Esophagus (tissue), 2 donors: Measurements from ENCODE around the gene LRRC23. TPM values are rescaled to one million over a fixed set of nuclear protein-coding genes. Genes with fewer than 3 reads are reported as not detected.

ENCODE experiments used
- H3K27ac ChIP-seq, 2 donors: one replicate each; pipeline ENCODE4 v1.5.1; 2013; ENCODE audit warnings: low read depth in 2 of 2, mild to moderate bottlenecking in 2 of 2, inconsistent platforms in 1 of 2, low read length in 1 of 2, moderate library complexity in 1 of 2
- H3K27me3 ChIP-seq, 2 donors: one replicate each; pipeline ENCODE4 v1.6.1; 2013; ENCODE audit warnings: low read length in 2 of 2, control low read depth in 1 of 2, mild to moderate bottlenecking in 1 of 2; ENCODE audit not compliant: insufficient read depth in 2 of 2, control insufficient read depth in 1 of 2
- H3K36me3 ChIP-seq, 2 donors: one replicate each; pipeline ENCODE4 v1.6.1; 2013; ENCODE audit warnings: low read length in 1 of 2; ENCODE audit not compliant: control insufficient read depth in 2 of 2, insufficient read depth in 2 of 2
- H3K4me1 ChIP-seq, 2 donors: one replicate each; pipeline ENCODE4 v1.6.1; 2013; ENCODE audit warnings: low read length in 1 of 2; ENCODE audit not compliant: control insufficient read depth in 2 of 2, insufficient read depth in 2 of 2
- H3K4me3 ChIP-seq, 2 donors: one replicate each; pipeline ENCODE4 v1.5.1; 2013; ENCODE audit warnings: low read length in 2 of 2, mild to moderate bottlenecking in 2 of 2, low read depth in 1 of 2, moderate library complexity in 1 of 2
- H3K9me3 ChIP-seq, 2 donors: one replicate each; pipeline ENCODE4 v1.6.1; 2013; ENCODE audit warnings: mild to moderate bottlenecking in 2 of 2, low read depth in 1 of 2, low read length in 1 of 2, moderate library complexity in 1 of 2; ENCODE audit not compliant: control insufficient read depth in 2 of 2, insufficient read depth in 1 of 2
- WGBS, 2 donors: extraction: QIAGEN DNeasy Blood & Tissue Kit; methylation state at CpG; one replicate each; pipeline ENCODE4 v1.1.7; 2013; 5-methylcytosine and 5-hydroxymethylcytosine counted together
- polyA plus RNA-seq, 2 donors: library from polyadenylated mRNA; stranded (reverse); fragments of 200-250 nt; gene quantifications; one replicate each; pipeline ENCODE4 v1.2.3, GENCODE V29; 2013
- donor health status: healthy with polysubstance abuse.
- donor health status: Bipolar disorder and iron deficiency.

LRRC23 gene
- polyA plus RNA-seq, 2 donors = 3.3 to 3.6 TPM

DNA sequence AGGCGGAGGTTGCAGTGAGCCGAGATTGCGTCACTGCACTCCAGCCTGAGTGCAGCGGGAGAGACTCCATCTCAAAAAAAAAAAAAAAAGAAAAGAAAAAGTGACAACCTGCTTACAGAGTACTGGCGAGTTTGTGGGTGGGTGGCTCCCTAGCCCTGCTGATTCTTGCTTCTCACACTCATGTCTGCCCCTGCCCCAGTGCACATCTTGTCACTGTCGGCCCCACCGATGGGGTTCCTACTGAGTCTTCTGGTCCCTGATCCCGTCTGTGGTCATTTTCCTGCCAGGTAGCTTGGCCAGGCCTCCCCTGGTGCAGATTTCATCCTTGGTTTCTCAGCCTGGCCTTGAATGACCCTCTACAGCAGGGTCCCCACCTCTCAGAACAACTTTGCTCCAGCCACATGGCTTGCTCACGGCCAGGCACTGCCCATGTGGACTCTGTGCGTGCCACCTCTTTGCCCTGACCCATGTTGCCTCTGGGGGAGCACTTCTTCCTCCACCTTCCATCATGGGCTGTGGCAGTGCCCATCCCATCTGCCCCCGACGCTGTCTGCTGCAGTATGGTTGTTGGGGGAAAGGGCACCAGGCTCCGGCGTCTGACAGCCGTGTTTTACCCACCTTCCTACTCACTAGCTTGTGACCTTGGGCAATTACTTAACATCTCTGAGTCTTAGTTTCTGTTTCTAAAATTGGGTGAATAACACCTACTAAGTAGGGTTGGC is 44.4 kb downstream of the LRRC23 start:
- Histone ChIP-seq H3K4me1 (peaks cover 0 to 12% of the 10 kb centered on the region in 2 donors), H3K27ac (peak overlapping the region in 1 of 2 donors; percentile 76), H3K4me3 (no peak overlapping the region), H3K27me3 (no peaks in the 10 kb centered on the region), H3K9me3 (no peaks in the 10 kb centered on the region), H3K36me3 (peaks cover 0 to 3% of the 10 kb centered on the region in 2 donors)
- WGBS, 2 donors = 70 to 79% methylated on average over 15 of the region's 15 CpGs

- peaks cover 0 to 3% of the 10 kb centered on the region in 2 donors for H3K36me3 ChIP-seq
- no peaks in the 10 kb centered on the region for H3K27me3 ChIP-seq
- no peaks in the 10 kb centered on the region for H3K9me3 ChIP-seq
- no peak overlapping the region for H3K4me3 ChIP-seq
- 43 to 48% methylated on average over 1 of the region's 1 CpG for WGBS, 2 donors
- H3K27ac ChIP-seq = peak overlapping the region; percentile 0 to 67
- peaks cover 0 to 12% of the 10 kb centered on the region in 2 donors for H3K4me1 ChIP-seq
Measured at GRCh38 chr12:6950401-6950801, 45.8 kb downstream of the LRRC23 start.

- H3K4me1 ChIP-seq = peaks cover 0 to 8% of the 10 kb centered on the region in 2 donors
- H3K9me3 ChIP-seq = no peaks in the 10 kb centered on the region
- no peaks in the 10 kb centered on the region for H3K27me3 ChIP-seq
- H3K4me3 ChIP-seq = peak within 1 kb of the TSS; percentile 32 to 48
- peaks cover 0 to 6% of the 10 kb centered on the region in 2 donors for H3K36me3 ChIP-seq
- H3K27ac ChIP-seq = peak within 1 kb of the TSS; percentile 57 to 67
- WGBS, 2 donors = 65 to 67% methylated on average over 25 of the region's 25 CpGs
Measured at GRCh38 chr12:6950811-6951540, 46.4 kb downstream of the LRRC23 start, which contains the start of gene PTPN6. Gene PTPN6 (plus strand): TSS chr12:6951356. CDS start chr12:6951513, 157 bp downstream.

DNA sequence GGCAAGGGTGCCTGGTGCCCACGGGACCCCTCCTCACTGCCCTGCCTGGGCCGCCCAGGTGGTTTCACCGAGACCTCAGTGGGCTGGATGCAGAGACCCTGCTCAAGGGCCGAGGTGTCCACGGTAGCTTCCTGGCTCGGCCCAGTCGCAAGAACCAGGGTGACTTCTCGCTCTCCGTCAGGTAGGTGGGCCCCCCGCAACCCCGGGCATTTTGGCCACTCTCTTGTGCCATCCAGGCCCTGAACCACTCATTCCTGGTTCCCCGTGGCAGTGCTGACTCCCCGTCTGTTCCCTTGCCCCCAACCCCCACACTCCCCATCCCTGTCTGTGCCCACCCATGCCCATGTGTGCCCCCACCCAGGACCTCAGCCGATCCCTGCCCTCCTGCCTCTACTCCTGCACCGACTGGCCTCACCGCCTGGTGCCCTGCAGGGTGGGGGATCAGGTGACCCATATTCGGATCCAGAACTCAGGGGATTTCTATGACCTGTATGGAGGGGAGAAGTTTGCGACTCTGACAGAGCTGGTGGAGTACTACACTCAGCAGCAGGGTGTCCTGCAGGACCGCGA is 47.0 kb downstream of the LRRC23 start:
- Histone ChIP-seq H3K27me3 (no peaks in the 10 kb centered on the region), H3K4me3 (peak overlapping the region; percentile 32 to 48), H3K9me3 (no peaks in the 10 kb centered on the region), H3K4me1 (peaks cover 0 to 8% of the 10 kb centered on the region in 2 donors), H3K36me3 (peaks cover 0 to 11% of the 10 kb centered on the region in 2 donors), H3K27ac (peak overlapping the region; percentile 43 to 57)
- WGBS, 2 donors = 75 to 78% methylated on average over 20 of the region's 20 CpGs

GRCh38 chr12:6952121-6952862 is 47.7 kb downstream of the LRRC23 start:
- Histone ChIP-seq H3K4me1 (peaks cover 0 to 5% of the 10 kb centered on the region in 2 donors), H3K36me3 (peaks cover 0 to 13% of the 10 kb centered on the region in 2 donors), H3K27ac (peak overlapping the region; percentile 16 to 57), H3K27me3 (no peaks in the 10 kb centered on the region), H3K4me3 (peak overlapping the region; percentile 32 to 48), H3K9me3 (no peaks in the 10 kb centered on the region)
- WGBS, 2 donors = 66 to 75% methylated on average over 21 to 22 of the region's 22 CpGs

GRCh38 chr12:6952863-6953441 is 48.3 kb downstream of the LRRC23 start:
- WGBS, 2 donors = 73 to 79% methylated on average over 15 of the region's 15 CpGs
- peaks cover 0 to 7% of the 10 kb centered on the region in 2 donors for H3K4me1 ChIP-seq
- peak overlapping the region; percentile 16 to 59 for H3K27ac ChIP-seq
- H3K36me3 ChIP-seq = peaks cover 0 to 13% of the 10 kb centered on the region in 2 donors
- H3K4me3 ChIP-seq = peak overlapping the region; percentile 7 to 48
- H3K9me3 ChIP-seq = no peaks in the 10 kb centered on the region
- no peaks in the 10 kb centered on the region for H3K27me3 ChIP-seq

DNA sequence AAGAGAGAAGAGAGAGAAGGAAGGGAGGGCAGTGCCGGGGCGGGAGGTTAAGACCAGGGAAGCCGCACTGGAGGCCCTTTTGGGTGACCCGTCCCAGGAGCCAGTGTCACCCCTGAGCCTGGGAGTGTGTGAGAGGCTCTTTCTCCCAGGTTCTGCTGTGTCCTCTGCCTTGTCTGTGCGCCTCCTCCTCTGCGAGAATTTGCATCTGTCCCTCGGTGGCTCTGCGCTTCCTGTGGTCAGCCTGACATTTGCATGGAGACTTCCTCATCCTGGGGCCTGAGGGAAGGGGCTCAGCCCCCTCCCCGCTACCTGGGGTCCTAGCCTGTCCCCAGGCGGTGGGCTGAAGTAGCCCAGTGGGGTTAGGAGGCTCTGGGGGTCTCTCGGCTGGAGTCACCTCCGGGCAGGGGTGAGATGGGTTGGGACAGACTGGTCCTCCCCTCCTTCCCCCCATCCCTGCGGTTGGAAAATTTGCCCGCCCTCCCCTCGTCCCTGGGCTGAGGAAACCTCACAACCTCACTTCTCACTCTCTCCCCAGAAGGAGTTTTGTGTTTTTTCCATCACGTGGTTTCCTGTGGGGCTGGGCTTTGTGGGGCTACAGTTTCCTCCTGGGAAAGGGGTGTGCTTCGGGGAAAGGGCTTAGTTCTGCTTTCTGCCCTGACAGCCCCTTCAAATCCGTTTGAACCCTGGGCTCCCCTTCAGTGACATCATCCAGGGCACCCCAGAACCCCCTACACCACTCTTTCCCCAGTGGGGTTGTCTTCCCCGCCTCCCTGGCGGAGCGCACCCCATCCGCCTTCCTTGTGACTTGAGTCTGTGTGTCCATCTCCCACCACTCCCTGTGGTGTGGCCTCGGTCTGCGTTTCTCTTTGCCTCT is 49.1 kb downstream of the LRRC23 start:
- Histone ChIP-seq H3K27ac (peak overlapping the region; percentile 37 to 59), H3K9me3 (no peaks in the 10 kb centered on the region), H3K27me3 (no peaks in the 10 kb centered on the region), H3K4me1 (peaks cover 0 to 11% of the 10 kb centered on the region in 2 donors), H3K36me3 (peaks cover 0 to 13% of the 10 kb centered on the region in 2 donors), H3K4me3 (peak overlapping the region in 1 of 2 donors; percentile 4)
- 57 to 65% methylated on average over 23 to 24 of the region's 24 CpGs for WGBS, 2 donors

GRCh38 chr12:6954316-6955107 is 49.9 kb downstream of the LRRC23 start:
- Histone ChIP-seq H3K9me3 (no peaks in the 10 kb centered on the region), H3K36me3 (peaks cover 0 to 13% of the 10 kb centered on the region in 2 donors), H3K4me1 (peaks cover 0 to 11% of the 10 kb centered on the region in 2 donors), H3K27ac (no peak overlapping the region), H3K4me3 (no peak overlapping the region), H3K27me3 (no peaks in the 10 kb centered on the region)
- 82 to 84% methylated on average over 21 of the region's 21 CpGs for WGBS, 2 donors
